ENCODE data around the gene INPP1. TPM values are rescaled to one million over a fixed set of nuclear protein-coding genes. Genes with fewer than 3 reads are reported as not detected.

The INPP1 gene
- total RNA-seq, 2 experiments from 2014 or later = 5.6 to 6.9 TPM

- H3K4me3 Mint-ChIP-seq = no peak overlapping the region
- no peak for ATAC-seq
- no peaks in the 10 kb centered on the region for H3K27me3 Mint-ChIP-seq (ENCODE audit: low read depth)
- CTCF ChIA-PET = interaction anchor here (0.7 to 1.1 kb wide), 2 partner anchors 21 to 165 kb away, joined by 3 read pairs; no protein-coding TSS in a partner anchor
- no peaks in the 10 kb centered on the region for H3K9me3 Mint-ChIP-seq (ENCODE audit: insufficient read depth)
- POLR2A ChIA-PET = no interaction called here
- H3K4me1 Mint-ChIP-seq (ENCODE audit: low read depth) = peaks cover 61% of the 10 kb centered on the region
- DNase-seq = no peak
- H3K36me3 Mint-ChIP-seq (ENCODE audit: low read depth) = peaks cover 29% of the 10 kb centered on the region
- no peak overlapping the region for H3K27ac Mint-ChIP-seq
Measured at GRCh38 chr2:190412966-190413365, 69.6 kb downstream of the INPP1 start.

DNA sequence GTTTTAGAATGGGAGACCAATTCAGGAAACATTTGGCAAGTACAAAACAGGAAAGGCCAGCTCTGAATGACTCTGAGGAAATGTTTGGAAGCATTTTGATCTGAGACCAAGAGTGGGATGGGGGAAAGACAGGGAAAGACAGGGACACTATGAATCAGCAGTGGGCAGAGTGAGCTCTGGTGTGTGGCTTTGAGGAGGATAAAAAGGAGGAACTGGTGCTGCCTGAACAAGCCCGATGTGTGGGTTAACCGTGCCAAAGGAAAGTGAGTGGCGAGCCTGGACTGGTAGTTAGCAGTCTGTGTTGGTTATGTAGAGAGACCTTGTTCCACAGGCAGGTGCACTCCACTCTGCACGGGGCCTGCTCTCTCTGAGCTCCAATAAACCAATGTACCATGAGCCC, 70.0 kb downstream of the INPP1 start:
- no peak for ATAC-seq
- POLR2A ChIA-PET = no interaction called here
- CTCF ChIA-PET = interaction anchor here (1.1 kb wide), 1 partner anchor 20 kb away, joined by 3 read pairs; no protein-coding TSS in a partner anchor
- Mint-ChIP-seq H3K4me3 (no peak overlapping the region), H3K9me3 (ENCODE audit: insufficient read depth) (no peaks in the 10 kb centered on the region), H3K4me1 (ENCODE audit: low read depth) (peaks cover 61% of the 10 kb centered on the region), H3K36me3 (ENCODE audit: low read depth) (peaks cover 31% of the 10 kb centered on the region), H3K27me3 (ENCODE audit: low read depth) (no peaks in the 10 kb centered on the region), H3K27ac (peak overlapping the region; percentile 43)
- no peak for DNase-seq

DNA sequence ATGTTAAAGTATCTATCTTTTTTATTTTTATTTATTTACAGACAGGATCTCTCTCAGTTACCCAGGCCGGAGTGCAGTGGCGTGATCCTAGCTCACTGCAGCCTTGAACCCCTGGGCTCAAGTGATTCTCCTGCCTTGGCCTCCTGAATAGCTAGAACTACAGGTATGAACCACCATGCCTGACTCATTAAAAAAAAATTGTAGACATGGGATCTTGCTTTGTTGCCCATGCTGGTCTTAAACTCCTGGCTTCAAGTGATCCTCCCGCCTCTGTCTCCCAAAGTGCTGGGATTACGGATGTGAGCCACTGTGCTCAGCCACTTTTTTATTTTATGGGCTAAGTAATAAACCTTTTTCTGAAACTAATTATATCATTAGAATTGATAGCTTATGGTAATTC, 71.9 kb downstream of the INPP1 start:
- H3K4me3 Mint-ChIP-seq = peak overlapping the region; percentile 7
- no peaks in the 10 kb centered on the region for H3K9me3 Mint-ChIP-seq (ENCODE audit: insufficient read depth)
- POLR2A ChIA-PET = interaction anchor here (1.2 to 1.6 kb wide), 2 partner anchors 8 to 118 kb away, joined by 9 to 19 read pairs; partner anchors contain the start of gene NEMP2
- no peaks in the 10 kb centered on the region for H3K27me3 Mint-ChIP-seq (ENCODE audit: low read depth)
- CTCF ChIA-PET = interaction anchor here (1.2 to 1.5 kb wide), 3 partner anchors 18 to 265 kb away, joined by 4 to 5 read pairs (median 4); no protein-coding TSS in a partner anchor
- DNase-seq (no peak), ATAC-seq (no peak)
- H3K36me3 Mint-ChIP-seq (ENCODE audit: low read depth) = peaks cover 39% of the 10 kb centered on the region
- H3K27ac Mint-ChIP-seq = peak overlapping the region; percentile 91
- peaks cover 54% of the 10 kb centered on the region for H3K4me1 Mint-ChIP-seq (ENCODE audit: low read depth)

GRCh38 chr2:190415794-190416775, 72.7 kb downstream of the INPP1 start:
- POLR2A ChIA-PET = interaction anchor here (1.2 to 1.6 kb wide), 2 partner anchors 9 to 118 kb away, joined by 9 to 19 read pairs; partner anchors contain the start of gene NEMP2
- CTCF ChIA-PET = interaction anchor here (1.1 to 1.5 kb wide), 5 partner anchors 9 to 264 kb away, joined by 3 to 6 read pairs (median 4); partner anchors contain the start of gene HIBCH
- H3K27ac Mint-ChIP-seq = peak overlapping the region; percentile 91

DNA sequence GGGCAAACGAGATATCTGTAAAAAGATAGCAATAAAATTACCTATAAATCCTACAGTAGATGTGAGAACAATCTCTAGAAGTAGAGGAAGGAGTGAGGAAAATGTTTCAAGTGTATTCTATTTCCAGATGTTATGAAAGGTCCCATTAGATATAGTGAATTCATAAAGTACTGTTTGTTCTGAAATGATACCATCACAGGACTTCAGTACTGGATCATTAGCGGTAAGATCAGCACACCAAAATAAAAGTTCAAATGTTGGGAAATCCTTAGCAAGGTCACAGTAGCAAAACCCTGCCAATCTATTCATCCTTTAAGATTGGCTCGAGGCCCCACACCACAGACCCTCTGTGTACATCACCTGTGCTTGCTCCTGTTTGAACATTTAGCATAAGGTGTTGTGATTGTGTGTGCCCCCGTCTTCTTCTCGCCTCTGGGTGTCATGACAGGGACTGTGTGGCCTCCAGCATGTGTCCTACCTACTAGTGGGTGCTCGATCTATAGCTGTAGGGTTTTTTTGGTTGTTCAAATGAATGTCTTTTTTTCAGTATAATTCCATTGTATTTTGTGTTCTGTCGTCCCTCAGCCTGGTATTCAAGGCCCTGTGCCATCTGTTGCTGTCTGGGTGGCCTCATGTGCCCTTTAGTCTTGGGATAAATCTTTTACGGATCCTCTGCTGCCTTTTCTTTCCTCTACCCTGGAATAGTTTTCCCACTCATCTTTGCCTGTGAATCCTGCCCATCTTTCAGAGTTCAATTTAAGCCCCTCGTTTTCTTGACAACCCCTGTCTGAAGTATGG, 73.9 kb downstream of the INPP1 start:
- H3K36me3 Mint-ChIP-seq (ENCODE audit: low read depth) = peaks cover 39% of the 10 kb centered on the region
- ATAC-seq (no peak), DNase-seq (no peak)
- H3K27me3 Mint-ChIP-seq (ENCODE audit: low read depth) = no peaks in the 10 kb centered on the region
- no peak overlapping the region for H3K4me3 Mint-ChIP-seq
- ChIA-PET CTCF (interaction anchor here (1.1 to 1.4 kb wide), 2 partner anchors 10 to 98 kb away, joined by 3 to 6 read pairs; partner anchors contain the start of gene HIBCH), POLR2A (interaction anchor here (2.1 kb wide), 1 partner anchor 10 kb away, joined by 10 read pairs; no protein-coding TSS in a partner anchor)
- peaks cover 38% of the 10 kb centered on the region for H3K4me1 Mint-ChIP-seq (ENCODE audit: low read depth)
- no peaks in the 10 kb centered on the region for H3K9me3 Mint-ChIP-seq (ENCODE audit: insufficient read depth)
- no peak overlapping the region for H3K27ac Mint-ChIP-seq

More at GRCh38 chr2:190415794-190416775, 72.7 kb downstream of the INPP1 start:
- Mint-ChIP-seq H3K4me1 (ENCODE audit: low read depth) (peaks cover 49% of the 10 kb centered on the region), H3K36me3 (ENCODE audit: low read depth) (peaks cover 42% of the 10 kb centered on the region), H3K4me3 (peak overlapping the region; percentile 44), H3K27me3 (ENCODE audit: low read depth) (no peaks in the 10 kb centered on the region), H3K9me3 (ENCODE audit: insufficient read depth) (no peaks in the 10 kb centered on the region)
- no peak for DNase-seq
- peak; percentile 72 for ATAC-seq

- H3K36me3 Mint-ChIP-seq (ENCODE audit: low read depth) = peaks cover 36% of the 10 kb centered on the region
- DNase-seq = no peak
- no peak overlapping the region for H3K4me3 Mint-ChIP-seq
- peaks cover 23% of the 10 kb centered on the region for H3K4me1 Mint-ChIP-seq (ENCODE audit: low read depth)
- H3K27me3 Mint-ChIP-seq (ENCODE audit: low read depth) = no peaks in the 10 kb centered on the region
- ChIA-PET CTCF (no interaction called here), POLR2A (interaction anchor here (1.0 to 2.1 kb wide), 2 partner anchors 12 to 115 kb away, joined by 4 to 10 read pairs; no protein-coding TSS in a partner anchor)
- ATAC-seq = no peak
- H3K27ac Mint-ChIP-seq = no peak overlapping the region
- no peaks in the 10 kb centered on the region for H3K9me3 Mint-ChIP-seq (ENCODE audit: insufficient read depth)
Measured at GRCh38 chr2:190418727-190419126, 75.3 kb downstream of the INPP1 start.

GRCh38 chr2:190420801-190421200, 77.4 kb downstream of the INPP1 start:
- H3K9me3 Mint-ChIP-seq (ENCODE audit: insufficient read depth) = no peaks in the 10 kb centered on the region
- H3K27me3 Mint-ChIP-seq (ENCODE audit: low read depth) = no peaks in the 10 kb centered on the region
- ChIA-PET POLR2A (no interaction called here), CTCF (no interaction called here)
- DNase-seq = no peak
- no peak for ATAC-seq
- H3K4me1 Mint-ChIP-seq (ENCODE audit: low read depth) = peaks cover 20% of the 10 kb centered on the region
- H3K27ac Mint-ChIP-seq = no peak overlapping the region
- peaks cover 48% of the 10 kb centered on the region for H3K36me3 Mint-ChIP-seq (ENCODE audit: low read depth)
- H3K4me3 Mint-ChIP-seq = no peak overlapping the region

Other genes starting within 250 kb of the INPP1 start
- 10 to 100 TPM; 13.5 to 13.7 TPM for gene HIBCH, start 23.8 kb upstream of the INPP1 start, total RNA-seq
- 10 to 100 TPM; 51.8 to 53.2 TPM for gene MFSD6, start 64.8 kb downstream of the INPP1 start, total RNA-seq
- gene NEMP2, start 191.1 kb downstream of the INPP1 start, total RNA-seq = 10 to 100 TPM; 18.4 to 23.2 TPM

Measured in activated CD8-positive, alpha-beta T cell treated with anti-CD3 and anti-CD28 coated beads, Interleukin-2, amount 10 ng/mL, durations not matched to agents 7 days and 5 days (primary cell).